ENCODE data around the gene MYEOV.

DNA sequence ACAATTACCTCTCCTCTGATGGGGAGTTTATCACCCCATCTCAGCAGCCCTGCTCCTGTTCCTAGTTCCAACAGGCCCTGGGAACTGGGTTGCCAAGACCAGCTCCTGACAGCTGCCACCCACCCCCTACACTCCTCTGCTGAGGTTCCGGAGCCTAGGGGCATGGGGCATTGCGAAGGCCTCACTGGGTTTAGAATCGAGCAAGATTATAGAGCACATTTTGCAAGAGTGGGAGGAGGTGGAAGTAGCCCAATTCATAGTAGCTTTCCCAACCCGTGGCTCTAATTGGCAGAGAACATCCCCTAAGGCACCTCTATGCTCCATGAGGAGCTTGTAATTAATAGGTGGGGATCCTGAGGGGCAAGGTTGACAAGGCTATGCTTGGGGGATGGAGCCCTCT is 23.0 kb downstream of the MYEOV start:
- TF ChIP-seq CTCF (IDR thresholded peaks at IDR 0.05 in 4 of 5, conservative IDR thresholded peaks at IDR 0.05 in 1 of 5) (no peak), POLR2A (IDR thresholded peaks at IDR 0.05) (no peak)

Measured in gastrocnemius medialis (tissue), 4 donors.